Kidney epithelial cell (primary cell): ENCODE data around the gene PARP14. TPM values are rescaled to one million over a fixed set of nuclear protein-coding genes. Genes with fewer than 3 reads are reported as not detected.
A peak's percentile ranks its signal among the peaks of the same experiment; 100 is the strongest.
"Not testable (repeated sequence)": the region's sequence is repeated elsewhere in the genome, so short reads cannot be mapped to it uniquely, and the experiment has no call there.

Source experiments
- DNase-seq: peaks from one replicate; pipeline ENCODE4 v3.0.0-alpha.2; 2010; ENCODE audit warnings: low read depth
- H3K27me3 ChIP-seq: 2 replicates; pipeline ENCODE4 v1.6.0; 2011; ENCODE audit warnings: low read length; ENCODE audit not compliant: control insufficient read depth, insufficient read depth
- H3K36me3 ChIP-seq: 2 replicates; pipeline ENCODE4 v1.5.1; 2011; ENCODE audit warnings: low read length; ENCODE audit not compliant: control insufficient read depth, insufficient read depth
- H3K4me3 ChIP-seq: 2 replicates; pipeline ENCODE4 v1.5.1; 2011; ENCODE audit warnings: low read depth, mild to moderate bottlenecking, control low read depth, low read length
- total RNA-seq: library from RNA; depleted of rRNA; stranded (reverse); fragments of >200 nt; gene quantifications from 2 replicates; pipeline ENCODE4 v1.2.3, GENCODE V29; 2015
- TF ChIP-seq, protein P1 (sequence below): IDR thresholded peaks from 2 replicates; pipeline ENCODE4 v1.5.1; 2011; ENCODE audit warnings: mild to moderate bottlenecking, moderate library complexity, low read length, control low read depth, inconsistent platforms; ENCODE audit not compliant: insufficient read depth, poor library complexity, severe bottlenecking

The PARP14 gene
- total RNA-seq, 1 donor from 2014 or later, result 46.9 TPM

DNA sequence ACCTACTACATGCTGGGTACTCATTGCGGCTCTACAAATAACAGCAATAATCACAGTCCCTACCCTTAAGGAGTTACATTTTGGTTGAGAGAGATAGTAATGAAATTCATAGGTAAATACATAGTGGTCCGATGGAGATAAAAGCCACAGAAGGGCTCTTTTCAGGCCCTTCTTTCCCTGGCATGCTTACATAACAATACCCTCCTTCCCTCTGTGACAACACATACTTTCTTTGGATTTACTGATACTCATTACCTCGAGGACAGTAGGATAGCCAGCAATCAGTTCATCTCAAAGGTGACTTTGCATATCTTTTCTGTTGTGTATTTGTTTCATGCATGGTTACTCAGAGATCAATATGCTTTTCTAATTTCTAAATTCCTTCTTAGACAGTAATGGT lies 58.5 kb downstream of the PARP14 start:
- Histone ChIP-seq H3K4me3 (no peak overlapping the region), H3K36me3 (no peaks in the 10 kb centered on the region), H3K27me3 (no peaks in the 10 kb centered on the region)
- no peak for DNase-seq
- TF ChIP-seq, protein P1, sequence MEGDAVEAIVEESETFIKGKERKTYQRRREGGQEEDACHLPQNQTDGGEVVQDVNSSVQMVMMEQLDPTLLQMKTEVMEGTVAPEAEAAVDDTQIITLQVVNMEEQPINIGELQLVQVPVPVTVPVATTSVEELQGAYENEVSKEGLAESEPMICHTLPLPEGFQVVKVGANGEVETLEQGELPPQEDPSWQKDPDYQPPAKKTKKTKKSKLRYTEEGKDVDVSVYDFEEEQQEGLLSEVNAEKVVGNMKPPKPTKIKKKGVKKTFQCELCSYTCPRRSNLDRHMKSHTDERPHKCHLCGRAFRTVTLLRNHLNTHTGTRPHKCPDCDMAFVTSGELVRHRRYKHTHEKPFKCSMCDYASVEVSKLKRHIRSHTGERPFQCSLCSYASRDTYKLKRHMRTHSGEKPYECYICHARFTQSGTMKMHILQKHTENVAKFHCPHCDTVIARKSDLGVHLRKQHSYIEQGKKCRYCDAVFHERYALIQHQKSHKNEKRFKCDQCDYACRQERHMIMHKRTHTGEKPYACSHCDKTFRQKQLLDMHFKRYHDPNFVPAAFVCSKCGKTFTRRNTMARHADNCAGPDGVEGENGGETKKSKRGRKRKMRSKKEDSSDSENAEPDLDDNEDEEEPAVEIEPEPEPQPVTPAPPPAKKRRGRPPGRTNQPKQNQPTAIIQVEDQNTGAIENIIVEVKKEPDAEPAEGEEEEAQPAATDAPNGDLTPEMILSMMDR, result no peak

DNA sequence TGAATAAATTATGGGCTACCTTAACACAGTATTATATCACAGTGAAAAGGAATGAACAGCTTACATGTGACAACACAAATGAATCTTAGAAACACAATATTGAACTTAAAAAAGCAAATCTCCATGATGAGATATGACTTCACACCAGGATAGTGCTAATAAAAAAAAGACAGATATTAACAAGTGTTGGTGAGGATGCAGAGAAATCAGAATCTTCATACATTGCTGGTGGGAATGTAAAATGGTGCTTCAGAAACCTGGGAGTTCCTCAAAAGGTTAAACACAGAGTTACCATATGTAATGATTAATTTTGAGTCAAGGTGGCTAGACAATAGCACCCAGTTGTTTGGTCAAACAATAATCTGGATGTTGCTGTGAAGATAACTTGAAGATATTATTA lies 61.6 kb downstream of the PARP14 start:
- H3K27me3 ChIP-seq, result no peaks in the 10 kb centered on the region
- H3K4me3 ChIP-seq, result no peak overlapping the region
- no peak for DNase-seq
- TF ChIP-seq, protein P1, result no peak
- no peaks in the 10 kb centered on the region for H3K36me3 ChIP-seq

DNA sequence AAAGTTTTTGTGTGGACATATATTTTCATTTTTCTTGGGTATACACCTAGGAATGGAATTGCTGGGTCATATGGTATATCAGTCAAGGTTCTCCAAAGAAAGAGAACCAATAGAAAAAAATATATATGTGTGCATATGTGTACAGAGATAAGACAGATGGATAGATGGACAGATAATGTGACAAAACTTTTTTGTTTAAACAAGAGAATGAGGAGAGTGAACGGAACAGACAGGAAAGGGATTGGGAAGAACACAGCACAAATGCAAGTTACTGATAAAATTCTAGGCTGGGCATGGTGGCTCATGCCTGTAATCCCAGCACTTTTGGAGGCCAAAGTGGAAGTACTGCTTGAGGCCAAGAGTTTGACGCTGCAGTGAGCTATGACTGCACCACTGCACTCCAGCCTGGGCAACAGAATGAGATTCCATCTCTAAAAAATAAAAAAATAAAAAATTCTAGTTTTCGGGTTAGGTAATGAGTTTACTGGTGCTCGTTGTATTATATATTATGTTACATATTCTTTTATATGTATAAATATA lies 63.0 kb downstream of the PARP14 start:
- no peaks in the 10 kb centered on the region for H3K36me3 ChIP-seq

DNA sequence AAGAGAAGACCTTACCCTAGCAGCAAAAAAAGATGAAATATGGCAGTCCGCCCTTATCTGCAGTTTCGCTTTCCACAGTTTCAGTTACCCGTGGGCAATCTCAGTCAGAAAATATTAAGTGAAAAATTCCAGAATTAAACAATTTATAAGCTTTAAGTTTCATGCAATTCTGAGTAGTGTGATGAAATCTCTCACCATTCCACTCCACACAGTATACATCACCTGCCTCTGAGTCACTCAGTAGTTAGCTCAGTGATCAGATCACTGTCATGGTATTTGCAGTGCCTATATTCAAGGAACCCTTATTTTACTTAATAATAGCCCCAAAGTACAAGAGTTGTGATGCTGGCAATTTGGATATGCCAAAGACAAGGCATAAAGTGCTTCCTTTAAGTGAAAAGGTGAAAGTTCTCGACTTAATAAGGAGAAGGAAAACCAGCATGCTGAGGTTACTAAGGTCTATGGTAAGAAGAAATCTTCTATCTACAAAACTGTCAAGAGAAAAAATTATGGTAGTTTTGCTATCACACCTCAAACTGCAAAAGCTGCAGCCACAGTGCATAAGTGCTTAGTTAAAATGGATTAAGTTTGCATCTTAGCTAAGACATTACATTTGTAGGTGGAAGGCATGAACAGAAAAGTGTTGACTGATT lies 64.9 kb downstream of the PARP14 start:
- TF ChIP-seq, protein P1, result no peak
- no peak overlapping the region for H3K4me3 ChIP-seq
- DNase-seq, result peak; percentile 49
- no peaks in the 10 kb centered on the region for H3K27me3 ChIP-seq
- no peaks in the 10 kb centered on the region for H3K36me3 ChIP-seq

More for the DNA sequence above, 63.0 kb downstream of the PARP14 start:
- TF ChIP-seq, protein P1, result no peak
- no peak for DNase-seq
- no peak overlapping the region for H3K4me3 ChIP-seq
- H3K27me3 ChIP-seq, result no peaks in the 10 kb centered on the region

DNA sequence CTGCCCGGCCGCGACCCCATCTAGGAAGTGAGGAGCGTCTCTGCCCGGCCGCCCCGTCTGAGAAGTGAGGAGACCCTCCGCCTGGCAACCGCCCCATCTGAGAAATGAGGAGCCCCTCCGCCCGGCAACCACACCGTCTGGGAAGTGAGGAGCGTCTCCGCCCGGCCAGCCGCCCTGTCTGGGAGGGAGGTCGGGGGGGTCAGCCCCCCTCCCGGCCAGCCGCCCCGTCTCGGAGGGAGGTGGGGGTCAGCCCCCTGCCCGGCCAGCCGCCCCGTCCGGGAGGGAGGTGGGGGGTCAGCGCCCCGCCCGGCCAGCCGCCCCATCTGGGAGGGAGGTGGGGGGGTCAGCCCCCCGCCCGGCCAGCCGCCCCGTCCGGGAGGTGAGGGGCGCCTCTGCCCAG lies 66.7 kb downstream of the PARP14 start:
- not testable (repeated sequence) for H3K4me3 ChIP-seq, H3K27me3 ChIP-seq, H3K36me3 ChIP-seq, DNase-seq

DNA sequence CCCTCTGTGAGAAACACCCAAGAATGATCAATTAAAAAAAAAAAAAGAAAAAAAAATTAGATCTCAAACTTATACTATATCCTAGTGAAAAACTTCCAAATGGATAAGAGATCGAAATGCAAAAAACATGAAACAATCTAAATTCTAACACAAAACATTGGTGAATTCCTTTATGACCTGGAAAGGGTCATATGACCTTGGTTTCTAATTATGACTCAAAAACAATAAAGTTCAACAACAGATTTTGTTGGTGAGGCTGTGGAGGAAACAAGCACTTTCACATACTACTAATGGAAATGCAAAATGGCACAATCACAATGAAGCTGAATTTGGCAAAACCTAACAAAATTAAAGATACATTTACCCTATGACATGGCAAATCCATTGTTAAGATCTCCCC lies 67.7 kb downstream of the PARP14 start:
- TF ChIP-seq, protein P1, result no peak
- Histone ChIP-seq H3K27me3 (no peaks in the 10 kb centered on the region), H3K36me3 (no peaks in the 10 kb centered on the region), H3K4me3 (no peak overlapping the region)
- no peak for DNase-seq
